Psoas muscle (tissue), 8 donors: ENCODE results near the gene GNL3L. TPM values are rescaled to one million over a fixed set of nuclear protein-coding genes. Genes with fewer than 3 reads are reported as not detected.

Source experiments
- ATAC-seq, 4 donors: fragments of 200-7000 bp; cut with Tn5 transposase; one replicate each; pipeline ENCODE4 v1.9.1; 2020; ENCODE audit warnings: moderate library complexity in 3 of 4, mild to moderate bottlenecking in 2 of 4
- DNase-seq, 2 donors: peaks; one replicate each; pipeline ENCODE4 v3.0.0-alpha.2; 2020
- H3K27ac ChIP-seq: fragments of 200-600 bp; one replicate; pipeline ENCODE4 v1.8.0; 2022
- H3K27me3 ChIP-seq, 3 donors: fragments of 200-600 bp in 1 of 3; one replicate each; pipeline versions ENCODE4 v1.6.1 to v1.8.0; 2013 to 2022; ENCODE audit warnings: low read length in 2 of 3, mild to moderate bottlenecking in 2 of 3, moderate library complexity in 1 of 3; ENCODE audit not compliant: insufficient read depth in 3 of 3
- H3K36me3 ChIP-seq, 2 donors: fragments of 200-600 bp in 1 of 2; one replicate each; pipeline versions ENCODE4 v1.6.1 to v1.8.0; 2013 to 2022; ENCODE audit warnings: low read depth in 1 of 2, mild to moderate bottlenecking in 1 of 2, moderate library complexity in 1 of 2; ENCODE audit not compliant: insufficient read depth in 1 of 2
- H3K4me1 ChIP-seq: fragments of 200-600 bp; one replicate; pipeline ENCODE4 v1.8.0; 2022
- H3K4me3 ChIP-seq: fragments of 200-600 bp; one replicate; pipeline ENCODE4 v1.8.0; 2022; ENCODE audit warnings: mild to moderate bottlenecking
- H3K9me3 ChIP-seq: fragments of 200-600 bp; one replicate; pipeline ENCODE4 v1.8.0; 2022
- WGBS, 3 donors: extraction: QIAGEN DNeasy Blood & Tissue Kit; methylation state at CpG; one replicate each; pipeline versions ENCODE4 v1.1.6 to v1.1.7; 2013; 5-methylcytosine and 5-hydroxymethylcytosine counted together
- intact Hi-C, 2 donors: fragments of 100-400 bp; cut with DNase I; formaldehyde crosslinking; loops; one replicate each; pipeline versions ENCODE4 v1.11.0 to v1.14.2; 2022
- polyA plus RNA-seq, 3 donors: library from polyadenylated mRNA; stranded (reverse); fragments of 200-250 nt; gene quantifications; one replicate each; pipeline ENCODE4 v1.2.3, GENCODE V29; 2013
- total RNA-seq, 4 donors: library from RNA; stranded (reverse); fragmentation: NEBNext Ultra II Directional in 2 of 4; extraction: Animal tissue kit (Norgen Biotek cat#: 25700) in 2 of 4; gene quantifications; one replicate each; pipeline versions ENCODE4 v1.2.1 to v1.2.4, GENCODE V29; 2021 to 2023
- TF ChIP-seq, protein P1 (sequence below): fragments of 200-600 bp; IDR thresholded peaks from one replicate; pipeline ENCODE4 v1.8.0; 2022; ENCODE audit warnings: antibody characterized with exemption
- donor health status: healthy with polysubstance abuse.
- donor health status: DM: no; HTN: no; CAD: no; lungs with moderate emphysema.
- donor health status: Bipolar disorder and iron deficiency.
- donor health status: healthy.
- donor health status: DM: yes; HTN: yes; CAD: no.
- donor health status: DM: no; HTN: no; CAD: no.
- donor health status: DM: no; HTN: no; CAD: no.
- donor health status: DM: yes; HTN: yes; CAD: no.

Gene GNL3L
- total and polyA plus RNA-seq, 7 donors = 8.1 to 36.1 (median 30.7) TPM

DNA sequence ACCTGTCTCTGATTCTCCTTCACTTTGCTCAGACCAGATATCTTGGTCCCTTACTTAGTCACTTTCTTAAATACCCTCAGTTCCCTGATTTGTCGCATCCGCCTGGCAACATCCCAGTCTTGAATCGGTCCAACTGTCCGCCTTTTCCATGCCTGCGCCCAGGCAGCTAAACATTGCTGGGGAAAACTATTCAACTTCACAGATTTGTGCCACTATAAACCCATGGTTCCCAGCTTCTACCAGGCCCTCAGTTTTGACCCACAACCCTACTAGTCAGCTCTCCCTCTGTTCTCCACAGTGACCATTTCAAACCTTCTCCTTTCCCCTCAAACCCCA, 33.5 kb upstream of the GNL3L start:
- H3K36me3 ChIP-seq = no peaks in the 10 kb centered on the region
- no peaks in the 10 kb centered on the region for H3K9me3 ChIP-seq
- peak overlapping the region; percentile 23 for H3K27ac ChIP-seq
- WGBS, 3 donors = 22 to 43% (median 41%) methylated on average over 5 of the region's 5 CpGs
- H3K4me1 ChIP-seq = no peaks in the 10 kb centered on the region
- intact Hi-C loops = no loop called here
- TF ChIP-seq, protein P1, sequence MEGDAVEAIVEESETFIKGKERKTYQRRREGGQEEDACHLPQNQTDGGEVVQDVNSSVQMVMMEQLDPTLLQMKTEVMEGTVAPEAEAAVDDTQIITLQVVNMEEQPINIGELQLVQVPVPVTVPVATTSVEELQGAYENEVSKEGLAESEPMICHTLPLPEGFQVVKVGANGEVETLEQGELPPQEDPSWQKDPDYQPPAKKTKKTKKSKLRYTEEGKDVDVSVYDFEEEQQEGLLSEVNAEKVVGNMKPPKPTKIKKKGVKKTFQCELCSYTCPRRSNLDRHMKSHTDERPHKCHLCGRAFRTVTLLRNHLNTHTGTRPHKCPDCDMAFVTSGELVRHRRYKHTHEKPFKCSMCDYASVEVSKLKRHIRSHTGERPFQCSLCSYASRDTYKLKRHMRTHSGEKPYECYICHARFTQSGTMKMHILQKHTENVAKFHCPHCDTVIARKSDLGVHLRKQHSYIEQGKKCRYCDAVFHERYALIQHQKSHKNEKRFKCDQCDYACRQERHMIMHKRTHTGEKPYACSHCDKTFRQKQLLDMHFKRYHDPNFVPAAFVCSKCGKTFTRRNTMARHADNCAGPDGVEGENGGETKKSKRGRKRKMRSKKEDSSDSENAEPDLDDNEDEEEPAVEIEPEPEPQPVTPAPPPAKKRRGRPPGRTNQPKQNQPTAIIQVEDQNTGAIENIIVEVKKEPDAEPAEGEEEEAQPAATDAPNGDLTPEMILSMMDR = no peak
- peak overlapping the region; percentile 63 for H3K4me3 ChIP-seq
- no peak for DNase-seq
- ATAC-seq = no peak
- H3K27me3 ChIP-seq = peaks cover 0 to 29% (median 0%) of the 10 kb centered on the region in 3 donors

DNA sequence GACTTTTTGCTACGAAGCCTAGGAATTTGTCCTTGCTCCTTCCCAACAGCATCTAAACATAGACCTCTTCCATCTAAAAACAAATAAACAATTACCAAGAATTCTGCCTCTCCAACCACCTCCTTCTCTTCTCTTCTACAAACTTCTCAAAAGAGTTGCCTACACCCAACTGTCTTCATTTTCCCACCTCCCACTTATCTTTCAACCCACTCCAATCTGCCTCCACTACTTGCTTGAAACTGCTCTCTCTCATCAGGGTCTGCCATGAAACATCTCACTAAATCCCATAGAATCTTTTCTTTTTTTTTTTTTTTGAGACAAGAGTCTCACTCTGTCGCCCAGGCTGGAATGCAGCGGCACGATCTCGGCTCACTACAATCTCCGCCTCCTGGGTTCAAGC, 33.1 kb upstream of the GNL3L start:
- Histone ChIP-seq H3K9me3 (no peaks in the 10 kb centered on the region), H3K36me3 (no peaks in the 10 kb centered on the region), H3K4me3 (no peak overlapping the region), H3K4me1 (no peaks in the 10 kb centered on the region), H3K27ac (no peak overlapping the region), H3K27me3 (peaks cover 0 to 29% (median 0%) of the 10 kb centered on the region in 3 donors)
- DNase-seq (no peak), ATAC-seq (no peak)
- intact Hi-C loops = no loop called here
- TF ChIP-seq, protein P1 = no peak
- WGBS, 3 donors = 77 to 82% (median 78%) methylated on average over 6 of the region's 6 CpGs

DNA sequence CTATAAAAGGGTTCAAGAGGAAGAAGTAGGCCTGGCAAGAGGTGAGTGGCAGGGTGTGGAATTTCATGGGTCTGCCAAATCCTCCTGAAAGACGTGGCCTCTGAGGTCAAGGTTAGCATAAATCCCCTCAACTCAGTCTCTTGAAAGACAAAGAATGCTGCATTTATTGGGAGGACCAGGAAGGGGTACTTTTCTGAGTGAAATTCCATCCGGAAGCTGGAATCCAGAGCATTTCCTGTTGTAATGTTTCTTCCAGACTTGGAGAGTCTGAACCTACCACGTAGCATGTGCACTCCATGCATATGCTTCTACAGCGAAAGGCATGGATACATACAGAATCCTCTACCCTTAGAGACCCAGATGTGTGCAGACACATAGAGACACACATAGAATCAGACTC, 20.6 kb upstream of the GNL3L start:
- Histone ChIP-seq H3K36me3 (no peaks in the 10 kb centered on the region), H3K4me1 (no peaks in the 10 kb centered on the region), H3K9me3 (peaks cover 5% of the 10 kb centered on the region), H3K4me3 (no peak overlapping the region), H3K27ac (no peak overlapping the region), H3K27me3 (peaks cover 0 to 4% (median 0%) of the 10 kb centered on the region in 3 donors)
- ATAC-seq (no peak), DNase-seq (no peak)
- TF ChIP-seq, protein P1 = no peak
- intact Hi-C loops = no loop called here
- 23 to 49% (median 41%) methylated on average over 4 of the region's 4 CpGs for WGBS, 3 donors

DNA sequence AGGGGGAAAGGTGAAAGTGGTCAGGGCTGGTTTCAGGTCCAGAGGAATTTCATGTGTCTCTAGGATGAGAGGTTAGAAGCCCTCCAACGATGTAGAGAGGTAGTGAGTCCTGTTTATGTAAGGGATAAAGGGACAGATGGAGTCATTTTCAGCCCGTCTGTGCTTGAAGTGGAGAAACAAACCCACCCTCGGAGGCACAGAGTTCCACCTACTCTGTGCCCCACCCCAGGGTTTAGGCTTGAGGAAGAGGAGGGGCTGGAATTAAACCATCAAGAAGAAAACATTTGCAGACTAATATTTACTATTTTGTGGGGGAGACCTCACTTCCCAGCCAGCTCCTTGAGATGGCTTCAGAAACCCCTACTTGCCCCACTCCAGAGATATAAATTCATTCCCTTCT, 868 bp upstream of the GNL3L start:
- H3K9me3 ChIP-seq = no peaks in the 10 kb centered on the region
- no peaks in the 10 kb centered on the region for H3K4me1 ChIP-seq
- no peak for DNase-seq
- ATAC-seq = no peak
- peak overlapping the region; percentile 81 for H3K4me3 ChIP-seq
- intact Hi-C loops = no loop called here
- H3K27ac ChIP-seq = peak overlapping the region; percentile 84
- TF ChIP-seq, protein P1 = no peak
- 49 to 59% (median 58%) methylated on average over 3 of the region's 3 CpGs for WGBS, 3 donors
- H3K27me3 ChIP-seq = peaks cover 0 to 4% (median 0%) of the 10 kb centered on the region in 3 donors
- H3K36me3 ChIP-seq = peaks cover 3 to 13% of the 10 kb centered on the region in 2 donors

DNA sequence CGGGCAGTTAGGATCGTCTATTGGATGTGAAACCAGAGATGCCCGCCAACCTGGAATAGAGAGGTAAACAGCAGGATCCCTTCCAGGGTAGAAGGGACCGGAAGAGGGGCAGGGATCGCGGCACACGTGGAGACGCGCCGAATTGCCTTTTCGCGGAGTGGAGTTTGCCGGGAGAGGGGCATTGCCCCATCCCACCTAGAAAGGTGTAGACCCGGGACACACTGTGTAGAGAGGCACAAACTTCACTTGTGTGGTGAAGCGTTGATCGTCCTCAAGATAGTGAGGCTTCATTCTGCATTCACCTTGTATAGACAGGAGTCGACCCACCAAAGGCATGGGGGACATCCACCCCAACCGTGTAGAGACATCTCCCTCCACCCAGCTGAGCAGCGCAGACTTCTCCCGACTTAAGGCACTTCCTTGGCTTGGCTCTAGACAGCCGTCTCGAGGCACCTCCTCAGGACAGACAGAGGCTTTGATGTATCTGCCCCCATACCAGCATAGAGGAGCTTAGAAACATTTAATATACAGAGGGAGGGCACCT, 410 bp downstream of the GNL3L start:
- Histone ChIP-seq H3K4me3 (peak overlapping the region; percentile 81), H3K27me3 (peaks cover 0 to 7% (median 0%) of the 10 kb centered on the region in 3 donors), H3K27ac (peak overlapping the region; percentile 84), H3K4me1 (no peaks in the 10 kb centered on the region), H3K36me3 (peaks cover 3 to 14% of the 10 kb centered on the region in 2 donors), H3K9me3 (no peaks in the 10 kb centered on the region)
- ATAC-seq (peak; percentile 46 to 71 (median 52)), DNase-seq (no peak)
- 0 to 31% (median 1%) methylated on average over 21 to 22 of the region's 22 CpGs for WGBS, 3 donors
- intact Hi-C loops = loop anchor here (5.0 to 10.0 kb wide), 2 partner anchors 88 to 1194 kb away; partner anchors contain the start of gene TSR2 (in 1 of the 2)
- TF ChIP-seq, protein P1 = no peak
